ENCODE measurements around the gene E2F1.

DNA sequence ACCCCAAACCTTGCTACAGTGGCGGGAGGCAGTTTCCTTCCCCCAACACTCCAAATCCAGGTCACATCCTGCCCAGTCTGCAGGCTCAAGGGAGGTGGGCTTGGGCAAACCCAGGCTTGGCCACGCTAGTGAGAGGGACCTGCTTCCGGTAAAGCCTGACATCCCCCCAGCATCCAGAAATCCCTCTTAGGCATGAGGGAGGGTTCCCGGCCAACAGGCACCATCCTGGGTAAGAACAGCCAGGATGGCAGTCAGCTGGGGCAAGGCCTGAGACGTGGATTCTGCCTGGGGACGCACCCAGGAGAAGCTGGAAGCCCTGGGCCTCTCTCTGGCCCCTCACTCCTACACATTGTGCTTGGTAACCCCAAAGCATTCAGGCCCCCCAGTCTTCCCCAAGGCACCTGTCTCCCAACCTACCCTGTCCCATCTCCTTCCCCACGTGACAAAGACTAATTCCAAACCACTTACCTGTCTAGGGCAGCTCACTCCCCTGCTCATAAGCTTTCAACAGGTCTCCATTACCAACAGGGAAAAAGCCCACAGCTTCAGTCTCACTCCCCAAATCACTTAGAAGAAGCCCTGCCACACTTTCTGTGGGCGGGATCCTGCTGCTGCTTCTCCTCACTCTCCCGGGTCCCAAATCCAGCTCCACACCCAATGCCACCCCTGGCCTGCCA lies 22.0 kb downstream of the E2F1 start:
- TF ChIP-seq, protein P1, sequence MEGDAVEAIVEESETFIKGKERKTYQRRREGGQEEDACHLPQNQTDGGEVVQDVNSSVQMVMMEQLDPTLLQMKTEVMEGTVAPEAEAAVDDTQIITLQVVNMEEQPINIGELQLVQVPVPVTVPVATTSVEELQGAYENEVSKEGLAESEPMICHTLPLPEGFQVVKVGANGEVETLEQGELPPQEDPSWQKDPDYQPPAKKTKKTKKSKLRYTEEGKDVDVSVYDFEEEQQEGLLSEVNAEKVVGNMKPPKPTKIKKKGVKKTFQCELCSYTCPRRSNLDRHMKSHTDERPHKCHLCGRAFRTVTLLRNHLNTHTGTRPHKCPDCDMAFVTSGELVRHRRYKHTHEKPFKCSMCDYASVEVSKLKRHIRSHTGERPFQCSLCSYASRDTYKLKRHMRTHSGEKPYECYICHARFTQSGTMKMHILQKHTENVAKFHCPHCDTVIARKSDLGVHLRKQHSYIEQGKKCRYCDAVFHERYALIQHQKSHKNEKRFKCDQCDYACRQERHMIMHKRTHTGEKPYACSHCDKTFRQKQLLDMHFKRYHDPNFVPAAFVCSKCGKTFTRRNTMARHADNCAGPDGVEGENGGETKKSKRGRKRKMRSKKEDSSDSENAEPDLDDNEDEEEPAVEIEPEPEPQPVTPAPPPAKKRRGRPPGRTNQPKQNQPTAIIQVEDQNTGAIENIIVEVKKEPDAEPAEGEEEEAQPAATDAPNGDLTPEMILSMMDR (IDR thresholded peaks at IDR 0.05) = no peak
- no peak for TF ChIP-seq POLR2A (IDR thresholded peaks at IDR 0.05)
